Measurements from ENCODE around the gene MYO1B.

The MYO1B gene

DNA sequence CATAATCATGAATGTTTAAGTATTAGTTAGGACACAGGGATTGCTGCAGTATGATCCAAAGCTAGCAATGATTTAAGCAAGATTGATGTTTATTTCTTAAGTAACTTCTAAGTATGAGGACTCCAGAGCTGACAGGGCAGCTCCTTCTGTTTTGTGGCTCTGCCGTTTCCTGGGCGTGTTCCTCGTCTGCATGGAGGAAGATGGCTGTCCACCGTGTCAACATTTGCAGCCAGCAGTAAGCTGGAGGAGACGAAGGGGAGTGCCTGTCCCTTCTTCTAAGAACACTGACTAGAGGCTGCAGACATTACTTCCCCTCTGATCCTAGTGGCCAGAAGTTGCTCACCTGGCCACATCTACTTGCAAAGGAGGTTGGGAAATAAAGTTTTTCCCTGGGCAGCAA, 144.1 kb downstream of the MYO1B start:
- CTCF ChIA-PET: interaction anchor here (1.1 to 1.3 kb wide), 3 partner anchors 9 to 17 kb away, joined by 3 to 5 read pairs (median 4); no protein-coding TSS in a partner anchor
- DNase-seq (ENCODE audit: extremely low spot score): no peak
- POLR2A ChIA-PET: no interaction called here
- TF ChIP-seq, protein P1, sequence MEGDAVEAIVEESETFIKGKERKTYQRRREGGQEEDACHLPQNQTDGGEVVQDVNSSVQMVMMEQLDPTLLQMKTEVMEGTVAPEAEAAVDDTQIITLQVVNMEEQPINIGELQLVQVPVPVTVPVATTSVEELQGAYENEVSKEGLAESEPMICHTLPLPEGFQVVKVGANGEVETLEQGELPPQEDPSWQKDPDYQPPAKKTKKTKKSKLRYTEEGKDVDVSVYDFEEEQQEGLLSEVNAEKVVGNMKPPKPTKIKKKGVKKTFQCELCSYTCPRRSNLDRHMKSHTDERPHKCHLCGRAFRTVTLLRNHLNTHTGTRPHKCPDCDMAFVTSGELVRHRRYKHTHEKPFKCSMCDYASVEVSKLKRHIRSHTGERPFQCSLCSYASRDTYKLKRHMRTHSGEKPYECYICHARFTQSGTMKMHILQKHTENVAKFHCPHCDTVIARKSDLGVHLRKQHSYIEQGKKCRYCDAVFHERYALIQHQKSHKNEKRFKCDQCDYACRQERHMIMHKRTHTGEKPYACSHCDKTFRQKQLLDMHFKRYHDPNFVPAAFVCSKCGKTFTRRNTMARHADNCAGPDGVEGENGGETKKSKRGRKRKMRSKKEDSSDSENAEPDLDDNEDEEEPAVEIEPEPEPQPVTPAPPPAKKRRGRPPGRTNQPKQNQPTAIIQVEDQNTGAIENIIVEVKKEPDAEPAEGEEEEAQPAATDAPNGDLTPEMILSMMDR (IDR thresholded peaks at IDR 0.05; ENCODE audit: control extremely low read depth, extremely low read depth, low read depth, missing control alignments): no peak

DNA sequence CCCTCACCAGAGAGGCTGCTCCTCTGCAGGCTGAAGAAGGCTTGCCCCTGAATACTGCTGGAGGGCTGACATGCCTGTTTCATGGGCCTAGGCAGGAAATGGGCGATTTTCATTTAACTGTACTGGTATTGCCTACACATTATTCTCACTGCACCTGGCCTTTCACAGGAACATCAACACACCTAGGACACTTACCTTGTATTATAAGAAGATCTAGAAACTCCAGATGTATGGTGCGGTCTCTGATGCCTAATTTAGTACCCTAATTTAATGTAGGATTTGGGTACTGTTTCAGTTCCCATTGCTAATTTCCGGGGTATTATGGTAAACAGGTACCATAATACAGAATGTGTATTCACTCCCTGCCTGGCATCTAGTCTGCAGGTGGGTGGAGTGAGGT, 146.0 kb downstream of the MYO1B start:
- DNase-seq (ENCODE audit: extremely low spot score): no peak
- TF ChIP-seq, protein P1 (IDR thresholded peaks at IDR 0.05; ENCODE audit: control extremely low read depth, extremely low read depth, low read depth, missing control alignments): no peak
- POLR2A ChIA-PET: no interaction called here
- CTCF ChIA-PET: no interaction called here

DNA sequence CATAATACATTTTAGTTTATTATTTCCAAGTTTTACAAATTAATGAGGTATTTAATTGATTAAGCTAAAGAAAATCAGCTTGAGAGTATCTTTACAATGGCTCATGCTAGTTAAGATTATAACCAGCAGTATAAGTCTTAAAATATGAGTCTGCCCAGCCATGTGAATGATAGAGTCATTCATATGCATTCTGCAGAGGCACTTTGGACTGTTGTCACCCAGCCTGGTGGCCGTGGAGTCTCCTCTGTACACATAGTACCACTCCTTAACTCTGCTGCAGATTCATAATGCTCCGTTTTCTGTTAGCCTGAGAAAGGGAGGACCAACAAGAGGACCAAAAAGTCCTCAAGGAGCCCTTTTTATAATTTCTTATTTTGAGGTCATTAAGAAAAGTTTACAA, 148.8 kb downstream of the MYO1B start:
- POLR2A ChIA-PET: no interaction called here
- DNase-seq (ENCODE audit: extremely low spot score): no peak
- TF ChIP-seq, protein P1 (IDR thresholded peaks at IDR 0.05; ENCODE audit: control extremely low read depth, extremely low read depth, low read depth, missing control alignments): no peak
- CTCF ChIA-PET: interaction anchor here (1.3 kb wide), 1 partner anchor 27 kb away, joined by 3 read pairs; no protein-coding TSS in a partner anchor

DNA sequence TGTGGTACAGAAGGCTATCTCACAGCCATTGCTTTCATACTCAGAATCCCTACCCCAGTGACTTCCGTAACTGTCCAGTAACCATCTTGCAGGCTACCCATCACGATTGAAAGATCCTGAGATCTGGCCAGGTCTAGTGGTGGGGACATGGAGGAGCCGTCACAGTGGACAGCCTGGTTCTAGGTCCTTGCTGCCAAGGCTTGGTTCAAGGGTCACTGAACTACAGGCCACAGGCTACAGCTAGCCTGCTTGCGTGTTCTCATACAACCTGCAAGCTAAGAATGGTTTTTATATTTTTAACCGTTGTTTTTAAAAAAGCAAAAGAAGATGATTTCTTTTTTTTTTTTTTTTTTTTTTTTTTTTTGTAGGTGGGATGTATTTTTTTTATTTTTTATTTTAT, 151.6 kb downstream of the MYO1B start:
- TF ChIP-seq, protein P1 (IDR thresholded peaks at IDR 0.05; ENCODE audit: control extremely low read depth, extremely low read depth, low read depth, missing control alignments): no peak
- DNase-seq (ENCODE audit: extremely low spot score): no peak
- CTCF ChIA-PET: no interaction called here
- POLR2A ChIA-PET: no interaction called here

DNA sequence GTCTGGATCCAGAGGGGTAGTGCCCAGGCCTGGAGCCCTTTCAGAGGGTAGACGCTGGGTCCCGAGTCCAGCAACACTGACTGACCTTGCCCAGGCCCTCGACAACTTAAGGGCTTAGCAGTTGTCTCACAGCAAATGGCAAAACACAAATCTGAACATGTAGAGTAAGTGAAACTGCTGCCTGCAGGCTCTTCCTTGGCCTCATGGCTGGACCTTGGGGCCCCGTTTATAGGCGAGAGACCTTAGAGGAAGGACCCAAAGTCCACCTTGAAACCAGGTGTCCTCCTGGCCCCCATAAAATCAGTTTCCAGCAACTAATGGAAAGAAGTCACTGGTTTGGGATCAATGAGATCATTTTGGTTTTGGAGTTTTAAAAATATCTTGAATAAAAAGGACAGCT, 154.4 kb downstream of the MYO1B start:
- DNase-seq (ENCODE audit: extremely low spot score): no peak
- ChIA-PET POLR2A (no interaction called here), CTCF (no interaction called here)
- TF ChIP-seq, protein P1 (IDR thresholded peaks at IDR 0.05; ENCODE audit: control extremely low read depth, extremely low read depth, low read depth, missing control alignments): no peak

DNA sequence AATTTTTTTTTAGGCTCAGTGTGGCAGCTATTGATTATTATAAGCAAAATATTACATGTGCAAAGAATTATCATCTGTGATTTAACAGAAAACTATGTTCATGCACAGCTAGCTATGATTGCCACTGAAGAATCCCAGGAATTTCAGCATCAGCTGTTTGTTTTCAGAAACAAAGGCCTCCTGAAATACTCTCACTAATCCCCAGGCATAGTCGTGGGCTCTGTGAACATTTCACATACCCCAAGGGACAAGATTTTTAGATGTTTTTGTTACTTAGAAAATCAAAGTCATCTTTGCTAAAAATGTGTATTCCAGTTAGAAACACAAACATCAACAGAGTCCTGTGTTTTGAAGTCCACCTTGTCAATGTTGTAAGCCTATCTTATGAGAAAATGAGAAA, 156.1 kb downstream of the MYO1B start:
- ChIA-PET CTCF (interaction anchor here (1.2 to 1.5 kb wide), 3 partner anchors 21 to 350 kb away, joined by 3 read pairs; no protein-coding TSS in a partner anchor), POLR2A (no interaction called here)
- TF ChIP-seq, protein P1 (IDR thresholded peaks at IDR 0.05; ENCODE audit: control extremely low read depth, extremely low read depth, low read depth, missing control alignments): no peak
- no peak for DNase-seq (ENCODE audit: extremely low spot score)
